Measurements from ENCODE around the gene LMF1. TPM values are rescaled to one million over a fixed set of nuclear protein-coding genes. Genes with fewer than 3 reads are reported as not detected.
"Not testable (repeated sequence)": the region's sequence is repeated elsewhere in the genome, so short reads cannot be mapped to it uniquely, and the experiment has no call there.

The LMF1 gene
- total and polyA plus RNA-seq, 2 of the 4 experiments (the other 2 are of a cell fraction), result 7.7 to 13.1 TPM

DNA sequence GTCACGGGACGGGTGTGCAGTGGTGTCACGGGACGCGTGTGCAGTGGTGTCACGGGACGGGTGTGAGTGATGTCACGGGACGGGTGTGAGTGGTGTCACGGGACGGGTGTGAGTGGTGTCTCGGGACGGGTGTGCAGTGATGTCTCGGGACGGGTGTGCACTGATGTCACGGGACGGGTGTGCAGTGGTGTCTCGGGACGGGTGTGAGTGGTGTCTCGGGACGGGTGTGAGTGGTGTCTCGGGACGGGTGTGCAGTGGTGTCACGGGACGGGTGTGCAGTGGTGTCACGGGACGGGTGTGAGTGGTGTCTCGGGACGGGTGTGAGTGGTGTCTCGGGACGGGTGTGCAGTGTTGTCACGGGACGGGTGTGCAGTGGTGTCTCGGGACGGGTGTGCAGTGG is 111.8 kb downstream of the LMF1 start:
- H3K4me1 ChIP-seq (ENCODE audit: control insufficient read depth, insufficient read depth, low read length); intact Hi-C loops (cut with micrococcal nuclease); dilution Hi-C loops (cut with HindIII; ENCODE audit: low sequenced_read_pairs, unreplicated experiment); CTCF ChIA-PET; H3K27me3 ChIP-seq (ENCODE audit: control insufficient read depth, insufficient read depth, low read length); H3K4me3 ChIP-seq (ENCODE audit: insufficient read depth, low read depth, low read length); H3K79me1 ChIP-seq (ENCODE audit: low read depth in 1 of 2, low read length in 2 of 2); H3K18ac ChIP-seq (ENCODE audit: low read depth, low read length); H2BK20ac ChIP-seq (ENCODE audit: low read depth, low read length); H4K91ac ChIP-seq (ENCODE audit: insufficient read depth, low read depth, low read length); H3K36me3 ChIP-seq (ENCODE audit: control insufficient read depth, insufficient read depth, low read length); H3K4me2 ChIP-seq (ENCODE audit: low read depth, low read length); H3K9me3 ChIP-seq (ENCODE audit: control insufficient read depth, insufficient read depth, low read length); H3K27ac ChIP-seq (ENCODE audit: insufficient read depth, low read length); H2AFZ ChIP-seq (replicated peaks; ENCODE audit: low read length, poor library complexity); in situ Hi-C loops (cut with MboI; ENCODE audit: low sequenced_read_pairs); H2BK120ac ChIP-seq (ENCODE audit: low read depth, low read length); H3K56ac ChIP-seq (ENCODE audit: extremely low read depth, insufficient read depth, low read length); BruUV-seq (replicated peaks); H3K9ac ChIP-seq (ENCODE audit: low read depth, low read length); DNase-seq; H2AK5ac ChIP-seq (ENCODE audit: low read depth, low read length); H3K4ac ChIP-seq (ENCODE audit: low read depth, low read length); H4K5ac ChIP-seq (ENCODE audit: low read depth, low read length); POLR2A ChIA-PET (ENCODE audit: unreplicated experiment); H2BK15ac ChIP-seq (ENCODE audit: low read depth, low read length); H2AK9ac ChIP-seq (replicated peaks; ENCODE audit: low read depth, low read length, poor library complexity); H3K9me1 ChIP-seq (ENCODE audit: insufficient read depth, low read length); H4K8ac ChIP-seq (ENCODE audit: low read depth in 2 of 2, low read length in 2 of 2); H4K20me1 ChIP-seq (ENCODE audit: insufficient read depth, low read length); H2BK5ac ChIP-seq (ENCODE audit: low read depth, low read length, poor library complexity, severe bottlenecking); H3K14ac ChIP-seq (replicated peaks; ENCODE audit: low read depth, low read length); H3K23ac ChIP-seq (ENCODE audit: low read depth, low read length); ATAC-seq (ENCODE audit: low read depth): not testable (repeated sequence)
- WGBS, 2 experiments (ENCODE audit: extremely low coverage in 2 of 2, insufficient read length in 1 of 2), result 90% methylated on average over 8 of the region's 35 CpGs; no CpG with 5 or more reads in 1 of the 2 experiments

DNA sequence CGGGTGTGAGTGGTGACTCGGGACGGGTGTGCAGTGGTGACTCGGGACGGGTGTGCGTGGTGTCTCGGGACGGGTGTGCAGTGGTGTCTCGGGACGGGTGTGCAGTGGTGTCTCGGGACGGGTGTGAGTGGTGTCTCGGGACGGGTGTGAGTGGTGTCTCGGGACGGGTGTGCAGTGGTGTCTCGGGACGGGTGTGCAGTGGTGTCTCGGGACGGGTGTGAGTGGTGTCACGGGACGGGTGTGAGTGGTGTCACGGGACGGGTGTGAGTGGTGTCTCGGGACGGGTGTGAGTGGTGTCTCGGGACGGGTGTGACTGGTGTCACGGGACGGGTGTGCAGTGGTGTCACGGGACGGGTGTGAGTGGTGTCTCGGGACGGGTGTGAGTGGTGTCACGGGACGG is 112.3 kb downstream of the LMF1 start:
- WGBS, 2 experiments (ENCODE audit: extremely low coverage in 2 of 2, insufficient read length in 1 of 2), result 96% methylated on average over 5 of the region's 36 CpGs; no CpG with 5 or more reads in 1 of the 2 experiments
- BruUV-seq (replicated peaks); H2BK120ac ChIP-seq (ENCODE audit: low read depth, low read length); H4K5ac ChIP-seq (ENCODE audit: low read depth, low read length); POLR2A ChIA-PET (ENCODE audit: unreplicated experiment); H3K9me1 ChIP-seq (ENCODE audit: insufficient read depth, low read length); H3K79me1 ChIP-seq (ENCODE audit: low read depth in 1 of 2, low read length in 2 of 2); H3K36me3 ChIP-seq (ENCODE audit: control insufficient read depth, insufficient read depth, low read length); H3K18ac ChIP-seq (ENCODE audit: low read depth, low read length); H4K8ac ChIP-seq (ENCODE audit: low read depth in 2 of 2, low read length in 2 of 2); H3K4me1 ChIP-seq (ENCODE audit: control insufficient read depth, insufficient read depth, low read length); H3K4ac ChIP-seq (ENCODE audit: low read depth, low read length); dilution Hi-C loops (cut with HindIII; ENCODE audit: low sequenced_read_pairs, unreplicated experiment); in situ Hi-C loops (cut with MboI; ENCODE audit: low sequenced_read_pairs); H2BK5ac ChIP-seq (ENCODE audit: low read depth, low read length, poor library complexity, severe bottlenecking); H4K20me1 ChIP-seq (ENCODE audit: insufficient read depth, low read length); intact Hi-C loops (cut with micrococcal nuclease); H3K4me2 ChIP-seq (ENCODE audit: low read depth, low read length); H3K27ac ChIP-seq (ENCODE audit: insufficient read depth, low read length); DNase-seq; H2BK20ac ChIP-seq (ENCODE audit: low read depth, low read length); H3K9ac ChIP-seq (ENCODE audit: low read depth, low read length); H3K4me3 ChIP-seq (ENCODE audit: insufficient read depth, low read depth, low read length); H3K23ac ChIP-seq (ENCODE audit: low read depth, low read length); H2AK5ac ChIP-seq (ENCODE audit: low read depth, low read length); CTCF ChIA-PET; H2AFZ ChIP-seq (replicated peaks; ENCODE audit: low read length, poor library complexity); H2AK9ac ChIP-seq (replicated peaks; ENCODE audit: low read depth, low read length, poor library complexity); H3K27me3 ChIP-seq (ENCODE audit: control insufficient read depth, insufficient read depth, low read length); H3K14ac ChIP-seq (replicated peaks; ENCODE audit: low read depth, low read length); H3K9me3 ChIP-seq (ENCODE audit: control insufficient read depth, insufficient read depth, low read length); ATAC-seq (ENCODE audit: low read depth); H2BK15ac ChIP-seq (ENCODE audit: low read depth, low read length); H3K56ac ChIP-seq (ENCODE audit: extremely low read depth, insufficient read depth, low read length); H4K91ac ChIP-seq (ENCODE audit: insufficient read depth, low read depth, low read length): not testable (repeated sequence)
